ENCODE results near the gene LCE3A.
"Not testable (repeated sequence)": the region's sequence is repeated elsewhere in the genome, so short reads cannot be mapped to it uniquely, and the experiment has no call there.

Gene LCE3A

GRCh38 chr1:152622803-152623202 lies at the start of gene LCE3A:
TSS of gene LCE3A (minus strand) at chr1:152623103. CDS start at chr1:152623103, 0 bp downstream.
- no peak for DNase-seq

- no peak for DNase-seq
Measured at GRCh38 chr1:152667648-152668047, 44.7 kb upstream of the LCE3A start.

- not testable (repeated sequence) for DNase-seq
Measured at GRCh38 chr1:152666171-152666570, 43.3 kb upstream of the LCE3A start.

GRCh38 chr1:152663098-152663497 lies 40.2 kb upstream of the LCE3A start, which contains the start of gene LCE2D:
TSS of gene LCE2D (plus strand) at chr1:152663380. CDS start at chr1:152664106, 726 bp downstream.
- no peak for DNase-seq

- no peak for DNase-seq
Measured at GRCh38 chr1:152658649-152659048, 35.7 kb upstream of the LCE3A start.

- no peak for DNase-seq
Measured at GRCh38 chr1:152657677-152658076, 34.8 kb upstream of the LCE3A start.

GRCh38 chr1:152656459-152656858 lies 33.6 kb upstream of the LCE3A start:
- no peak for DNase-seq

- DNase-seq = peak; percentile 8
Measured at GRCh38 chr1:152654110-152654509, 31.2 kb upstream of the LCE3A start.

- no peak for DNase-seq
Measured at GRCh38 chr1:152646656-152647055, 23.8 kb upstream of the LCE3A start.

GRCh38 chr1:152645146-152645545 lies 22.2 kb upstream of the LCE3A start:
- DNase-seq = no peak

GRCh38 chr1:152643945-152644344 lies 21.0 kb upstream of the LCE3A start:
- DNase-seq = no peak

- DNase-seq = no peak
Measured at GRCh38 chr1:152640351-152640750, 17.4 kb upstream of the LCE3A start.

- DNase-seq = no peak
Measured at GRCh38 chr1:152630596-152630995, 7.7 kb upstream of the LCE3A start.

- DNase-seq = no peak
Measured at GRCh38 chr1:152626744-152627143, 3.8 kb upstream of the LCE3A start.

GRCh38 chr1:152623203-152623844 lies 421 bp upstream of the LCE3A start:
- DNase-seq = no peak

- no peak for DNase-seq
Measured at GRCh38 chr1:152621993-152622392, 910 bp downstream of the LCE3A start.

- DNase-seq = no peak
Measured at GRCh38 chr1:152613511-152613910, 9.4 kb downstream of the LCE3A start, which contains the start of gene LCE3B. TSS of gene LCE3B (plus strand) at chr1:152613811. CDS start at chr1:152613811, 0 bp downstream.

GRCh38 chr1:152599934-152600333 lies 23.0 kb downstream of the LCE3A start, which contains the start of gene LCE3C:
TSS of gene LCE3C (plus strand) at chr1:152600234. CDS start at chr1:152600732, 498 bp downstream.
- DNase-seq = no peak

- no peak for DNase-seq
Measured at GRCh38 chr1:152596986-152597385, 25.9 kb downstream of the LCE3A start.

GRCh38 chr1:152585586-152585985 lies 37.3 kb downstream of the LCE3A start:
- no peak for DNase-seq

- DNase-seq = no peak
Measured at GRCh38 chr1:152582647-152583046, 40.3 kb downstream of the LCE3A start.

GRCh38 chr1:152580433-152580832 lies 42.5 kb downstream of the LCE3A start, which contains the start of gene LCE3D:
TSS of gene LCE3D (minus strand) at chr1:152580516. CDS start at chr1:152579936, 580 bp downstream.
- DNase-seq = no peak

GRCh38 chr1:152579526-152579925 lies 43.4 kb downstream of the LCE3A start:
- DNase-seq = not testable (repeated sequence)

- no peak for DNase-seq
Measured at GRCh38 chr1:152577168-152577567, 45.7 kb downstream of the LCE3A start.
